Spleen (tissue), 7 donors: ENCODE measurements around the gene DENND1A.

Experiments
- POLR2A ChIP-seq, 3 donors: fragments of 450-650 bp; IDR thresholded peaks; one replicate each; pipeline ENCODE4 v1.5.1; 2017; ENCODE audit warnings: antibody characterized with exemption in 3 of 3, mild to moderate bottlenecking in 1 of 3
- TF ChIP-seq, protein P1 (sequence below), 11 experiments: fragments of 200-600 bp in 7 of 11; fragments of 450-650 bp in 4 of 11; sonication (generic) in 4 of 11; IDR thresholded peaks in 8 of 11; conservative IDR thresholded peaks in 3 of 11; 1 replicate in 7 of 11; 2 replicates in 4 of 11; pipeline versions ENCODE4 v1.4.0 to v1.8.0; 2016 to 2021; ENCODE audit warnings: antibody characterized with exemption in 11 of 11, inconsistent platforms in 4 of 11, mild to moderate bottlenecking in 1 of 11
- donor health status: DM: no; HTN: no; CAD: no; lungs with moderate emphysema.
- donor health status: DM: no; HTN: no; CAD: no.
- donor health status: DM: no; HTN: no; CAD: no.

GRCh38 chr9:123523845-123524244 is 406.1 kb downstream of the DENND1A start:
- TF ChIP-seq POLR2A (IDR thresholded peaks at IDR 0.05): no peak
- TF ChIP-seq, protein P1, sequence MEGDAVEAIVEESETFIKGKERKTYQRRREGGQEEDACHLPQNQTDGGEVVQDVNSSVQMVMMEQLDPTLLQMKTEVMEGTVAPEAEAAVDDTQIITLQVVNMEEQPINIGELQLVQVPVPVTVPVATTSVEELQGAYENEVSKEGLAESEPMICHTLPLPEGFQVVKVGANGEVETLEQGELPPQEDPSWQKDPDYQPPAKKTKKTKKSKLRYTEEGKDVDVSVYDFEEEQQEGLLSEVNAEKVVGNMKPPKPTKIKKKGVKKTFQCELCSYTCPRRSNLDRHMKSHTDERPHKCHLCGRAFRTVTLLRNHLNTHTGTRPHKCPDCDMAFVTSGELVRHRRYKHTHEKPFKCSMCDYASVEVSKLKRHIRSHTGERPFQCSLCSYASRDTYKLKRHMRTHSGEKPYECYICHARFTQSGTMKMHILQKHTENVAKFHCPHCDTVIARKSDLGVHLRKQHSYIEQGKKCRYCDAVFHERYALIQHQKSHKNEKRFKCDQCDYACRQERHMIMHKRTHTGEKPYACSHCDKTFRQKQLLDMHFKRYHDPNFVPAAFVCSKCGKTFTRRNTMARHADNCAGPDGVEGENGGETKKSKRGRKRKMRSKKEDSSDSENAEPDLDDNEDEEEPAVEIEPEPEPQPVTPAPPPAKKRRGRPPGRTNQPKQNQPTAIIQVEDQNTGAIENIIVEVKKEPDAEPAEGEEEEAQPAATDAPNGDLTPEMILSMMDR (IDR thresholded peaks at IDR 0.05 in 8 of 11, conservative IDR thresholded peaks at IDR 0.05 in 3 of 11): no peak
